Activated T-helper 17 cell treated with anti-CD3 and anti-CD28 coated beads, Interleukin-2, amount 50 U/mL, for 72 hours (primary cell): ENCODE results near the gene C10orf53. TPM values are rescaled to one million over a fixed set of nuclear protein-coding genes. Genes with fewer than 3 reads are reported as not detected.

Source experiments
- ATAC-seq: fragments of 150-1000 bp; cut with Tn5 transposase; replicated peaks from 2 replicates; pipeline ENCODE4 v1.10.0; 2021; ENCODE audit warnings: mild to moderate bottlenecking, moderate library complexity
- H3K27ac Mint-ChIP-seq: one replicate; pipeline ENCODE4 v1.8.0; 2022; ENCODE audit warnings: mixed read lengths
- H3K27me3 Mint-ChIP-seq: one replicate; pipeline ENCODE4 v1.8.0; 2022; ENCODE audit warnings: mixed read lengths
- H3K36me3 Mint-ChIP-seq: one replicate; pipeline ENCODE4 v1.8.0; 2022; ENCODE audit warnings: low read depth, mild to moderate bottlenecking, mixed read lengths
- H3K4me1 Mint-ChIP-seq: one replicate; pipeline ENCODE4 v1.8.0; 2022; ENCODE audit warnings: mixed read lengths
- H3K4me3 Mint-ChIP-seq: one replicate; pipeline ENCODE4 v1.8.0; 2022; ENCODE audit warnings: mild to moderate bottlenecking, mixed read lengths
- H3K9me3 Mint-ChIP-seq: one replicate; pipeline ENCODE4 v1.8.0; 2022; ENCODE audit warnings: mixed read lengths
- total RNA-seq, 2 donors: library from RNA; stranded (reverse); gene quantifications; one replicate each; pipeline ENCODE4 v1.2.3, GENCODE V29; 2022

The C10orf53 gene
- total RNA-seq, 2 donors from 2014 or later: not detected

DNA sequence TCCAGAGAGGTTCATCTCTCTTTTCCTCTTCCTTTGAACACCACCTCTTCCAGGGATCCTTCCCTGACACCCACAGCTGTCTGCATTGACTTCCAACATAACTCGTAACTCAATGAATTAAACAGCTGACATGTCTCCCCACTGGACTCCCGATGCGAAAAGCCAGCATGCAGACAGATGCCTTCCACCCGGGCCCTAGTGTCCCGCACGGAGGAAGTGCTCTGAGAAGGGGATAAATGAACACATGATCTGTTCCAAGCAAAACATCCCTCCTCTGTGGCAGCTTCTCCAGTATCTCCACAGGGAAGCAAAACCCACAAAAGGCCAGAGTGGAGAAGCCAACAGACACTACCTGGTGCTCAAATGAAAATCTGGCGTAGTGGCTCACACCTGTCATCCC lies 54.4 kb downstream of the C10orf53 start:
- ATAC-seq: no peak
- peaks cover 3% of the 10 kb centered on the region for H3K27me3 Mint-ChIP-seq

DNA sequence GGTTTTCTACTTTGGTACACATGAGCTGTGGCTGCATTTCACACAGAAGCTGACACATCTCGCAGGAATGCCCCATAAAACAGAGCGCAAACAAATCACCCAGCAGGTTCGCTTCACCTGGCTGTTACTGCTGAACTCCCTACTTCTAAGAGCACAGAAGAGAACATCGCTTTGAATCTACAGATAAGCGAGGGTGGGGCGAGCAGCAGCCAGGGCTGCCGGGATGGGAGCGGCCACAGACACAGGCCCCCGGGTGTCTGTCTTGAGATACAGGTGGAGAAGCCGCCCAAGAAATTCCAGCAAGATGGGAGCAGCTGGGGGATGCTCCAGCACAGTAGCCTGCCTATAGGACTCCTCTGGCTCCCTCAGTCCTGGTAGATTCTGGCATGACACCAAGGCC lies 55.2 kb downstream of the C10orf53 start:
- no peak overlapping the region for H3K4me3 Mint-ChIP-seq

More for the DNA sequence above, 54.4 kb downstream of the C10orf53 start:
- H3K27ac Mint-ChIP-seq: no peak overlapping the region
- H3K36me3 Mint-ChIP-seq: no peaks in the 10 kb centered on the region
- H3K9me3 Mint-ChIP-seq: no peaks in the 10 kb centered on the region
- no peaks in the 10 kb centered on the region for H3K4me1 Mint-ChIP-seq
- no peak overlapping the region for H3K4me3 Mint-ChIP-seq

DNA sequence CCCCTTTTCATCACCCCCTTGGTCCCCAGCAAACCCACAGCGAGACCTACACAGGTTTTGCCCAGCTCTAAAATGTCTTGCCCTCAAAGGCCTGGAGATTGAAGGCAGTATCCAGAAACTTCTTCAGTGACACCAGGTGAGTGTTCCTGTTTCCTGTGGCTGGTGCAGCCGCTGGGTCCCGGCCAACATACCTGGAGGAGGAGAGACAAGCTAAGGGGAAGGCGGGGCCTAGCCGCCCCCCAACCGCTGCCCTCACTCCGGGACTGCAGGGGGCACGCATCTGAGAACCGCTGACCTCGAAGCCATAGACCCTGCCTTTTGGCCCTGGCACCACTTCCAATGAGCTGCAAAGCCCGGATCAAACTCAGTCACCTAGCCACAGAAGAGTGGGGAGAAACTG lies 55.7 kb downstream of the C10orf53 start:
- ATAC-seq: no peak
- no peaks in the 10 kb centered on the region for H3K9me3 Mint-ChIP-seq
- no peaks in the 10 kb centered on the region for H3K4me1 Mint-ChIP-seq
- no peak overlapping the region for H3K4me3 Mint-ChIP-seq
- no peaks in the 10 kb centered on the region for H3K27me3 Mint-ChIP-seq
- H3K36me3 Mint-ChIP-seq: no peaks in the 10 kb centered on the region
- no peak overlapping the region for H3K27ac Mint-ChIP-seq

More for the DNA sequence above, 55.2 kb downstream of the C10orf53 start:
- no peak for ATAC-seq
- Mint-ChIP-seq H3K27me3 (no peaks in the 10 kb centered on the region), H3K4me1 (no peaks in the 10 kb centered on the region), H3K36me3 (no peaks in the 10 kb centered on the region), H3K9me3 (no peaks in the 10 kb centered on the region), H3K27ac (no peak overlapping the region)

DNA sequence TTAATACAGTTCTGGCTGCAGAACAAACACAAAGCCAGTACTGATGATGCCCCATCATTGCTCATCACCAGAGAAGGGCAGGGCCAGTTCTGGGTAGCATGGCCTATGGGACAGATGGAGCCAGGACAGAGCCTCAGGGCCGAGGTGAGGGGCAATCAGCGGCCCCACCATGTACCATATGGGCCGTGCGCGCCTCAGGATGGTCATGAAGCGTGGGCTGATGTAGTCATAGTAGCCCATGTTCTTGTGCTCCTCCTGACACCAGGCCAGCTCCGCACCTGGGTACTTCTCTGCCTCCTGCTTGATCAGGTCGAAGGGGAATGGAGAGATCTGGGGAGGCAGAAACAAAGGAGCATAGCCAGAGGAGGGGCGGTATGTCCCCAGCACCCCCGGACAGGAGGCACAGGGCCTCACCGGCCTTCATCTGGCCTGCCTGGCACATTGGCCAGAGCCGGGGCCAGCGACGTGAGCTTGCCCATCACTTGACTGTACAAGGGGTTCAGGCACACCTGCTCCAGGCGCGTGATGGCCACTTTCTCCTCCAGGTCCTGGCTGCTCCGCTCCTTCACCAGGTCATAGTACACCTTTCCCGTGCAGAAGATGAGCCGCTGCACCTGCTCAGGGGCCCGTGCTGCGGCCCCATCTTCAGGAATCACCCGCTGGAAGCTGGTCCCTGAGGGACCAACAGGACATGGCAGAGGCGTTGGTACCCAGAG lies 56.6 kb downstream of the C10orf53 start:
- Mint-ChIP-seq H3K4me3 (no peak overlapping the region), H3K4me1 (no peaks in the 10 kb centered on the region), H3K27me3 (no peaks in the 10 kb centered on the region), H3K27ac (no peak overlapping the region), H3K36me3 (no peaks in the 10 kb centered on the region), H3K9me3 (no peaks in the 10 kb centered on the region)
- no peak for ATAC-seq

DNA sequence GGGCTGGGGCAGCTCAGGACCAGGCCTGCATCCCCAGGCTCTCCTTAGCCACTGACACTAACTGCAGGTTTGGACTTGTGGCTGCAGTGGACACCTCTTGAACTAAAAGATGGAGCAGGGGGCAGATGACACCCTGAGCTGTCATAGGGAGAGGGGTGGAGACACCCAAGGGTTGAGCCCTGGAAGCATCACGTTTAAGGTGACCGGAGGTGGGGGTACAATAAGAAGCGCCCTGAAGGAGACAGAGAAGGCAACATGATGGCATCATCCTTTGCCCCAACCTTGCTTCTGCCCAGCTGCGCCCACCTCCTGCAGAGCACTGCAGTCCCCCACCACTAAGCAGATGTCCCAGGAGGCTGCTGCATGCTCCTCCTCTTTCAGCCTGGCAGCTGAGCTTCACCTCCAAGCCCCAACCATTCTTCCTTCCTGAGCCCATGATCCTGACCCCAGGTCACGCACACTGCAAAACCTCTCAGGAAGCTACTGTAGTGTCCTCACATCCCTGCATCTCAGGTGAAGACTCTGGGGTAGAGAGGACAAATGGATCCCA lies 57.2 kb downstream of the C10orf53 start:
- Mint-ChIP-seq H3K36me3 (no peaks in the 10 kb centered on the region), H3K27me3 (no peaks in the 10 kb centered on the region), H3K9me3 (no peaks in the 10 kb centered on the region), H3K27ac (no peak overlapping the region), H3K4me1 (no peaks in the 10 kb centered on the region), H3K4me3 (no peak overlapping the region)
- no peak for ATAC-seq

DNA sequence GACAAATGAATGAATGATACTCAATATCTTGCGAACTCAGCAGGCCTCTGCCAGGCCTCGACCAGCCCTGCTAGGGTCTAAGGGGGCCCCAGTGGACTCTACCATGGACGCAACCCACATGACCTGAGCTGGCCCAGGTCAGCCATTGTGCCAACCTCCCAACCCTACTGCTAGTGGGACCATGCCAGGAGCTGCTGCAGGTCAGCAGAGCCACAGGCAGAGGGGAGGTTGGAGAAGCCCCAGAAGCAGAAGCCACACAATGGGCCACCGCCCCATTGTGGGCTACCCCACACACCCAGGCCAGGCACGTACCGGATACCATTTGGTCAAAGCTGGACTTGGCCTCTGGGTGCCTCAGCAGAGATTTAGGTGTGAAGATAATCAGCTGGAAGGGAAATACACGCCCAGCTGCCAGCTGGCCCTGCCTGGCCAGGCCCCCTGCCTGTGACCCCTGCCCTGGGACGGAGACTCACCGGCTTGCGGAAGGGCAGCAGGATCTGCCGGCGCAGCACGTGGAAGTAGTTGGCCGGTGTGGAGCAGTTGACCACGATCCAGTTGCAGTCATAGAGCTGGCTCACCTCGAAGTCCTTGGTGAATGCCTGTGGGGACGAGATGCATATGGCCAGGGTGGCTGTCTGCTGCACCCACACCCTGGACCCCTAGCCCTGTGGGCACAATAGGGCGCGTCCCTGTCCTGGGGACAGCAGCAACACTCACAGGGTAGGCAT lies 58.2 kb downstream of the C10orf53 start:
- Mint-ChIP-seq H3K4me3 (no peak overlapping the region), H3K27me3 (no peaks in the 10 kb centered on the region), H3K4me1 (no peaks in the 10 kb centered on the region), H3K36me3 (no peaks in the 10 kb centered on the region), H3K27ac (no peak overlapping the region), H3K9me3 (no peaks in the 10 kb centered on the region)
- ATAC-seq: no peak

DNA sequence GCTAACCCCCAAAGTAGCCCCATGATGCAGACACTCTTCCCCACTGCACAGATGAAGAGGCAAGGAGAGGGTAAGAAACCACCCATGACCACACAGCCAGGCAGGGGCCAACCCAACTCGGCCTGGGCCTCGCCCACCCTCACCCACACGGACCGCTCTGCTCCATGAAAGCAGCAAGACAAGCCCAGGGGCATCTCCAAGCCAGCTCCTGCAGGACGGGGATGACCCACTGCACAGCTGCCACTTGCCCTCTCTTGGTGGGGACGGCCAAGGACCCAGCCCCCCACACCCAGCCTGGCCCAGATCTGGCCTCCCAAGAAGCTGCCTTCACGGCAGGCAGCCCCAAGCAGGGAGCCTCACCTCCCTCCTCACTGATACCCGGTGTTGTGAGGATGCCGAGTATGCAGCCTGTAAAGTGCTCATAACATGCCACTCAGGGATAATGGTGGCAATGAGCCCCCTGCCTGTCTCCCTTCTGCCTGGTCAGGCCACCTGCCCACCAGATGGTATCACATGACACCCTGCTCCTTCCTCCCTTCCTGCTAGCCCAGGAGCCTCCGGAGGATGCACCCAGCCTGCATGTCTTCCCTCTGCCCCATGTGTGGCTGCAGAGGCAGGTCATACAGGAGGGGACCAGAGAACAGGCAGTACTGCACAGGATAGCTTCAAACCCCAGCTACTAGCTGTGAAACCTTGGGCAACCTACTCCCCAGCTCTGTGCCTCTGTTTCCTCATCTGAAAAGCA lies 59.3 kb downstream of the C10orf53 start:
- H3K36me3 Mint-ChIP-seq: no peaks in the 10 kb centered on the region
- H3K27me3 Mint-ChIP-seq: no peaks in the 10 kb centered on the region
- no peak overlapping the region for H3K4me3 Mint-ChIP-seq
- no peak for ATAC-seq
- H3K27ac Mint-ChIP-seq: no peak overlapping the region
- H3K4me1 Mint-ChIP-seq: no peaks in the 10 kb centered on the region
- H3K9me3 Mint-ChIP-seq: no peaks in the 10 kb centered on the region

DNA sequence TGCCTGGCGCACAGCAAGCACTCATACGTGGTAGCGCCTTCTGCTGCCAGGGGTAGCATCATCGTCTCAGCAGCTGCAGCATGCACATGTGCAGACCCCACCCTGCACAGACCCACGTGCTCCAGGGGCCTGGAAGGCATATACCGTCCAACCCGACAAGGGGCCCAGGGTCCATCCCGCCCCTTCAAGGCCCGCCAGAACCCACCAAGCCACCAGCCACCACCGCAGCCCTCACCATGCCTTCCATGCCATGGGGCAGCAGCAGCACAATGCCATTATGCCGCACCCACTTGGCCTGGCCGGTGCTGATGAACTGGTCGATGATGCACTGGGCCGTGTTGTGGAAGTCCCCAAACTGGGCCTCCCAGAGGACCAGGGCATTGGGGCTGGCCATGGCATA lies 60.0 kb downstream of the C10orf53 start:
- ATAC-seq: no peak
- Mint-ChIP-seq H3K27ac (no peak overlapping the region), H3K4me1 (no peaks in the 10 kb centered on the region), H3K4me3 (no peak overlapping the region), H3K36me3 (no peaks in the 10 kb centered on the region), H3K9me3 (no peaks in the 10 kb centered on the region), H3K27me3 (no peaks in the 10 kb centered on the region)

DNA sequence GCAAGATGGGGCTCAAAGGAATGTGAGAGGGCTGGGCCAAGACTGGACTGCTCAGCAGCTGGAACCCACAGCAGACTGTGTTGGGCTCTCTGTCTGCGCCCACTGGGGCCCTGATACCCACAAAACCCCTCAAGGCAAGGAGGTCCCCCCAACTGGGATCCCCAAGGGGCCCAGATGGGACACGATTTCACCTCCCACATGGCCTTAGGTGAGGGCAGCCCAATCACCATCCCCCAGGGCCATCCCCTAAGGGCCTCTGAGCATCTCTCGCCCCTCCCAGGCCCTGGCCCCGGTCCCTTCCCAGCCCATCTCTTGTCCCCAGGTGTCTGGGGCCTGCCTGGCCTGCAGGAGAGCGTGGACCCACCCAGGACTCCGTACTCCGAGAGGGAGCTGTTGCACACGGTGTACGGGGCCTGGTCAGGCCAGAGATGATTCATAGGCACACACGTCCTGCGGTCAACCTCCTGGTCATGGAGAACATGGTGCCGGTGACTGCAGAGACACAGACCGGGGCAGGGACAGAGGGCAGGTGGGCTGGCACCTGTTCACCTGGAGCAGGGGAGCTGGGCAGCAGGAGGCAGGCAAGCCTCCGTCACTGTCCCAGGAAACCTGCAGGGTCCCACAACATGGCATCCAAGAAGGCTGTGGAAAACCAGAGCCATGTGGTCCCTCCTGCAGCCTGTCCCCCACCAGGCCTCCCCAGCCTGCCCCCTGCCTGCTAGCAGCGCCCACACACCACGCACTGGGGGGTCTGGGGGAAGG lies 61.1 kb downstream of the C10orf53 start:
- H3K27ac Mint-ChIP-seq: no peak overlapping the region
- no peaks in the 10 kb centered on the region for H3K9me3 Mint-ChIP-seq
- no peak overlapping the region for H3K4me3 Mint-ChIP-seq
- no peak for ATAC-seq
- H3K27me3 Mint-ChIP-seq: no peaks in the 10 kb centered on the region
- H3K4me1 Mint-ChIP-seq: no peaks in the 10 kb centered on the region
- H3K36me3 Mint-ChIP-seq: no peaks in the 10 kb centered on the region

DNA sequence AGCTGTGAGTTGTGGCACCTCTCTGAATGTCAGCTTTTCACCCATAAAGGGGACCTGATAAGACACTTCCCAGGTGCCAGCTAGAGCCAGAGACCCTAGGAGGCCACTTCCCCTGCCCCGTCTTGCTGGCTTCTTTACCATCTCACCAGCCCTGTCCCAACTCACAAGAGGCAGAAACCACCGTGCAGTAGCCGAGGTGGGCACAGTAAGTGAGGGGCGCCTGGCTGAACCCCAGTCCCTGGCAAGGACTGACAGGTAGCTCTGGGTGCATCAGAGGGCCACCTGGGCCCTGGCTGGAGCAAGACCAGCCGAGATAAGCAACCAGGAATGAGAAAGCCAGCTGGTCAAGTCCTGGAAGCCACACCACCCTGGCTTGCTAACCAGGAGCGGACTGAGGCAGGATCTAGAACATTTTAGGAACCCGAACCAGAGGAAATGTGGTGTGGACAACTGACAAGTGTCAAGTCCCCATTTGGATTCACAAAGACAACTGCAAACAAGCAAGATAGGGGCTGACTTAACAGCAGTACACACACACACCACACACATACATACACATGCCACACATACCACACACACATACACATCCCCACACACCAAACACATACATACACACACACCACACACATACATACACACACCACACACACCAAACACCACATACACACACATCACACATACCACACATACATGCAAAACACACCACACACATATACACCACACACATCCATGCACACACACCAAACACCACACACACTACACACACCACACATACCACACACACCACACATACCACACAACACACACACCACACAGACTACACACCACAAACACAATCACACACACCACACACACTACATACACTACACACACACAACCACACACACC lies 61.9 kb downstream of the C10orf53 start:
- no peaks in the 10 kb centered on the region for H3K9me3 Mint-ChIP-seq
- ATAC-seq: no peak
- no peak overlapping the region for H3K27ac Mint-ChIP-seq
- no peaks in the 10 kb centered on the region for H3K36me3 Mint-ChIP-seq
- no peaks in the 10 kb centered on the region for H3K4me1 Mint-ChIP-seq
- no peak overlapping the region for H3K4me3 Mint-ChIP-seq
- no peaks in the 10 kb centered on the region for H3K27me3 Mint-ChIP-seq

DNA sequence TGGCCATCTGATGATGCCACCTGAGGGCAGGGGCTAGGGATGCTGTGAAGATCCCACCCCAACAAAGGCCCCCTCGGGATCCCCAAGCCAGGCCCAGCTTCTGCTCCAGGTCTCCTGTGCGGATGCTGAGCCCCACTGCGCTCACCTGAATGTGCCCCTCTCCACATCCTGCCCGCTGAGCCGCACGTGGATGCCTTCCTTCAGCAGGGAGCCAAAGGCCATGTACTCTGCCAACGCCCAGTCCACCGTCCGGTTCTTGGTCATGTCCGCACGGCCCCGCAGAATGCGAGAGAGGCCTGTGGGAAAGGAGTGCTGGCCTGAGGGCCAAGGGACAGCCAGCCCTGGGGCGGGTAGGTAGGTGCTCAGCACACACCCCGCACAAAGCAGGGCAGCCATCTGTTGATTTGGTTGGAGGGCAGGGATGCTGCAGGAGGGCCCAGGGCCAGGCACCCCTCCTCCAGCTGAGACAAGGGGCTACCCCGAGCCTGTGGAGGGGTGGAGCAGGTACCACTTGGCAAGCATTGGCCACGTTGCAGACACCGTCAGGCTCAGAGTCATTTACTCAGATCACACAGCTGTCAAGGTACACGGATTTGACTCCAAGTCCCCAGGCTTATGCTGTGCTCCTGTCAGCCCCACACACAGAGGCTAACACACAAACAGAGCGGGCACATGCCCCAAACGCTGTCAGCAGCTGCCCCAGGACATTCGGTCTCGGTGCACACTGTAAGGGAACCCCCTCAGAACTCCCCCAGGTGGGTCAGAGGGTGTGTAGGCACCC lies 63.4 kb downstream of the C10orf53 start:
- no peak for ATAC-seq
- Mint-ChIP-seq H3K27me3 (no peaks in the 10 kb centered on the region), H3K4me3 (no peak overlapping the region), H3K4me1 (no peaks in the 10 kb centered on the region), H3K27ac (no peak overlapping the region), H3K9me3 (no peaks in the 10 kb centered on the region), H3K36me3 (no peaks in the 10 kb centered on the region)

DNA sequence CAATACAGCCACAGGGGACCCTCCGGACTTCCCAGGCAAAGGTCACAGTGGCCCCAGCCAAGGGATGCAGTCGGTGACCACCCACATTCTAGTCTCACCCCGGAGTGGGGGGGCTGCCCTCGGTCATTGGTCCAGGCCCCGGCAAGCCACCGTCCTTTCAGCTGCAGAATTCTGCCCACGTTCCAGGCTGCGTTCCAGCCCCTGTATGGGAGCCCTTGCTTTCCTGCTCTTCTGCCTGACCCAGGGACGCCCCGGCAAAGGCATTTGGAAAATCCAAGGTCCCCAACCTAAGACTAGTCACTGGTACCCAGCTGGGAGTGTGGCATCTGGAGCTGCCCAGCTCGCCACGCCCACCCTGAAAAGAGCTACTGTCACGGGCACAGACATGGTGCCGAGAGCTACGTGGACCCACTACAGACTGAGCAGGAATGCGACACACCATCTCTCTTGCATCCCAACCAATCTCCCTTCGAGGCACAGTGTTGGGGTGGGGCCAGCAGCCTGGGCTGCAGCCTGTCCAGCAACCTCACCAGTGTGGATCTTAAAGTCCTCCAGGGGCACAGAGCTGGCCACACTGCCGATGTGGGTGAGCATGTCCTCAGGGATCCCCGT lies 64.1 kb downstream of the C10orf53 start:
- Mint-ChIP-seq H3K27me3 (no peaks in the 10 kb centered on the region), H3K4me3 (no peak overlapping the region), H3K4me1 (no peaks in the 10 kb centered on the region), H3K27ac (no peak overlapping the region), H3K9me3 (no peaks in the 10 kb centered on the region), H3K36me3 (no peaks in the 10 kb centered on the region)
- ATAC-seq: no peak
